Tibial nerve (tissue), 4 donors: ENCODE results near the gene JARID2. TPM values are rescaled to one million over a fixed set of nuclear protein-coding genes. Genes with fewer than 3 reads are reported as not detected.

Source experiments
- DNase-seq, 2 donors: peaks; one replicate each; pipeline ENCODE4 v3.0.0-alpha.2; 2019; ENCODE audit warnings: low spot score in 2 of 2
- H3K27ac ChIP-seq, 4 donors: fragments of 200-600 bp; sonication (generic) in 3 of 4; one replicate each; pipeline ENCODE4 v1.5.1; 2017 to 2019; ENCODE audit warnings: mild to moderate bottlenecking in 1 of 4
- H3K27me3 ChIP-seq, 2 donors: fragments of 200-600 bp; sonication (generic) in 1 of 2; one replicate each; pipeline versions ENCODE4 v1.5.1 to v1.6.0; 2017 to 2019
- H3K36me3 ChIP-seq, 3 donors: fragments of 200-600 bp; sonication (generic); one replicate each; pipeline ENCODE4 v1.5.1; 2018 to 2019
- H3K4me1 ChIP-seq, 4 donors: fragments of 200-600 bp; sonication (generic) in 3 of 4; one replicate each; pipeline ENCODE4 v1.5.1; 2017 to 2019
- H3K4me3 ChIP-seq, 4 donors: fragments of 200-600 bp; sonication (generic) in 3 of 4; one replicate each; pipeline ENCODE4 v1.5.1; 2017 to 2019; ENCODE audit warnings: mild to moderate bottlenecking in 1 of 4, moderate library complexity in 1 of 4
- H3K9me3 ChIP-seq, 4 donors: fragments of 200-600 bp; sonication (generic) in 3 of 4; one replicate each; pipeline ENCODE4 v1.5.1; 2017 to 2019
- EP300 ChIP-seq, 2 donors: sonication (generic); formaldehyde crosslinking; IDR thresholded peaks; one replicate each; pipeline ENCODE4 v1.6.1; 2017; ENCODE audit warnings: antibody characterized with exemption in 2 of 2, mild to moderate bottlenecking in 1 of 2
- POLR2A ChIP-seq, 2 donors: fragments of 450-650 bp; IDR thresholded peaks; one replicate each; pipeline ENCODE4 v1.6.1; 2017; ENCODE audit warnings: antibody characterized with exemption in 2 of 2, mild to moderate bottlenecking in 2 of 2, moderate library complexity in 2 of 2
- WGBS, 2 donors: methylation state at CpG; one replicate each; pipeline ENCODE4 v1.1.5; 2018; 5-methylcytosine and 5-hydroxymethylcytosine counted together
- total RNA-seq, 4 donors: library from RNA; depleted of rRNA; stranded (reverse); fragments of >200 nt; gene quantifications; one replicate each; pipeline ENCODE4 v1.1.0, GENCODE V29; 2016
- TF ChIP-seq, protein P1 (sequence below), 5 experiments: fragments of 200-600 bp in 3 of 5; fragments of 450-650 bp in 2 of 5; sonication (generic) in 3 of 5; IDR thresholded peaks; one replicate each; pipeline ENCODE4 v1.5.1; 2016 to 2019; ENCODE audit warnings: antibody characterized with exemption in 5 of 5, mild to moderate bottlenecking in 3 of 5, moderate library complexity in 2 of 5

Gene JARID2
- total RNA-seq, 4 donors from 2014 or later = 9.0 to 26.1 (median 9.8) TPM

- 7 to 9% methylated on average over 9 of the region's 9 CpGs for WGBS, 2 donors
- Histone ChIP-seq H3K4me1 (peaks cover 0 to 40% (median 4%) of the 10 kb centered on the region in 4 donors), H3K27ac (peak overlapping the region in 3 of 4 donors; percentile 22 to 53 (median 25))
Observed at GRCh38 chr6:15491255-15491985, 245.6 kb downstream of the JARID2 start.

GRCh38 chr6:15491986-15492269 lies 246.1 kb downstream of the JARID2 start:
- DNase-seq = no peak
- TF ChIP-seq EP300 (IDR thresholded peaks at IDR 0.05) (no peak), POLR2A (IDR thresholded peaks at IDR 0.05) (no peak)
- TF ChIP-seq, protein P1, sequence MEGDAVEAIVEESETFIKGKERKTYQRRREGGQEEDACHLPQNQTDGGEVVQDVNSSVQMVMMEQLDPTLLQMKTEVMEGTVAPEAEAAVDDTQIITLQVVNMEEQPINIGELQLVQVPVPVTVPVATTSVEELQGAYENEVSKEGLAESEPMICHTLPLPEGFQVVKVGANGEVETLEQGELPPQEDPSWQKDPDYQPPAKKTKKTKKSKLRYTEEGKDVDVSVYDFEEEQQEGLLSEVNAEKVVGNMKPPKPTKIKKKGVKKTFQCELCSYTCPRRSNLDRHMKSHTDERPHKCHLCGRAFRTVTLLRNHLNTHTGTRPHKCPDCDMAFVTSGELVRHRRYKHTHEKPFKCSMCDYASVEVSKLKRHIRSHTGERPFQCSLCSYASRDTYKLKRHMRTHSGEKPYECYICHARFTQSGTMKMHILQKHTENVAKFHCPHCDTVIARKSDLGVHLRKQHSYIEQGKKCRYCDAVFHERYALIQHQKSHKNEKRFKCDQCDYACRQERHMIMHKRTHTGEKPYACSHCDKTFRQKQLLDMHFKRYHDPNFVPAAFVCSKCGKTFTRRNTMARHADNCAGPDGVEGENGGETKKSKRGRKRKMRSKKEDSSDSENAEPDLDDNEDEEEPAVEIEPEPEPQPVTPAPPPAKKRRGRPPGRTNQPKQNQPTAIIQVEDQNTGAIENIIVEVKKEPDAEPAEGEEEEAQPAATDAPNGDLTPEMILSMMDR (IDR thresholded peaks at IDR 0.05) = no peak
- Histone ChIP-seq H3K27ac (peak overlapping the region in 2 of 4 donors; percentile 15 to 25), H3K4me3 (no peak overlapping the region), H3K27me3 (no peaks in the 10 kb centered on the region), H3K36me3 (peaks cover 0 to 31% (median 15%) of the 10 kb centered on the region in 3 donors), H3K9me3 (no peaks in the 10 kb centered on the region), H3K4me1 (peaks cover 0 to 40% (median 4%) of the 10 kb centered on the region in 4 donors)
- 72% methylated on average over 5 of the region's 5 CpGs for WGBS, 2 donors

More at GRCh38 chr6:15491255-15491985, 245.6 kb downstream of the JARID2 start:
- H3K4me3 ChIP-seq = no peak overlapping the region
- TF ChIP-seq, protein P1 (IDR thresholded peaks at IDR 0.05) = peak; percentile 87 to 95 (median 93)
- TF ChIP-seq EP300 (IDR thresholded peaks at IDR 0.05) (peak; percentile 53 to 77), POLR2A (IDR thresholded peaks at IDR 0.05) (no peak)
- peak; percentile 60 to 83 for DNase-seq
- H3K36me3 ChIP-seq = peaks cover 0 to 26% (median 12%) of the 10 kb centered on the region in 3 donors
- no peaks in the 10 kb centered on the region for H3K9me3 ChIP-seq
- H3K27me3 ChIP-seq = no peaks in the 10 kb centered on the region

DNA sequence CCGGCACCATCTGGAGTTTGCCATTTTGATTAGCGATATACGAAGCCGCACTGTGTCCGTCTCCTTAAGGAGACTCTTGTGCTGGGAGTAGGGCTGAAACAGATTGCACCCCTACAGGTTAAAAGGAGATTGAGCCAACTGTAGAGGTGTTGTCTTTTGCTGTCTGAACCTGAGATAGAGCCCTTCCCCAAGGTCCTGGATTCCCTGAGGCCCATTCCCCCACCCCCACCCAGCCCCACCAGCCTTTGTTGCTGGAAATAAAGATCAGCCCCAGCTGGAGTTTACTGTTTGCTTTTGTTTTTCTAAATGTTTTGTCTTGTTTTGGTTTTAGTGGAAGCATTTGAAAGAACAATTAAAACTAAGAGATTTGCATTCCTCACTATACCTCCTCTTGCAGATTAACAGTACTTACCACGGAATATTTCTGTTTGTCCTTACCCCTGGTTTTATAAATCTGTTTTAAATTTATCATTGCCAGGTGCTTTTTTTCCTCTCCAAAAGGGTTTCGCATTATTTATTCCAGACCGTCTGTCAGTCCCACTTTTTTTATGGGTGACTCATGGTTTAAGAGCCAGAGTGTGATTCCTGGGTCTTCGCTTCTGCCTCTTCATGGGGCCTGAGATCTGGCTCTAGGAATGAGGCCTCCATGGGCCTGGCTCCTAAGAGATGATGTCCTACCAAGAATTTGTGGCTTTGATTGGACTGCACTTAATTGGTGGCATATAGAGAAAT lies 247.7 kb downstream of the JARID2 start:
- Histone ChIP-seq H3K27me3 (no peaks in the 10 kb centered on the region), H3K27ac (no peak overlapping the region), H3K9me3 (no peaks in the 10 kb centered on the region), H3K4me1 (peaks cover 0 to 41% (median 4%) of the 10 kb centered on the region in 4 donors), H3K36me3 (peaks cover 0 to 25% (median 5%) of the 10 kb centered on the region in 3 donors), H3K4me3 (no peak overlapping the region)
- TF ChIP-seq, protein P1 (IDR thresholded peaks at IDR 0.05) = no peak
- no peak for TF ChIP-seq POLR2A (IDR thresholded peaks at IDR 0.05)
- TF ChIP-seq EP300 (IDR thresholded peaks at IDR 0.05) = no peak
- DNase-seq = no peak
- 93 to 95% methylated on average over 9 of the region's 9 CpGs for WGBS, 2 donors

DNA sequence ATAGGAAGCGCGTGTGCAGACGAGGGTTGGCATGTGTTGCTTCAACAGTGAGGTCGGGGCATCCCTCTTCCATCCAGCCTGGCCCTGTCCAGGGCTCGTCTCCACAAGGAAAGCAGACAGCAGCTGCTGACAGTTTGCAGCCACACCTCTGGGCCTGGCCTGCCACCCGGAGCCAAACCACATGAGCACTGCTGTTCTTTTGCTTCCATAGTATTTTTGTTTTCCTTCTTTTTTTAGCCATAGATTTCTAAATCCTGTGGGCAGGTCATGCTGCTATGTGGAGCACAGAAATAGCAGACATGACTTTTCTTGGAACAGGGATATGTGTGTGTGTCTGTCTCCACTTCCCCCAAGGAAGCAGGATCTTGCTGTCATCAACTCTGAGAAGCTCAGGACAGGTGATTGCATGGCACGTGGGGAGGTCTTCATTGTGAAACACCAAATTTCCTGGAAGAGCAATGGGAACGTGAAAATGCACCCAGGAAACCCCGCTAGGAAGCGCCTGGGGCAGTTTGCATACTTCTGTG lies 249.6 kb downstream of the JARID2 start:
- H3K27ac ChIP-seq = no peak overlapping the region
- H3K4me1 ChIP-seq = peaks cover 0 to 34% (median 4%) of the 10 kb centered on the region in 4 donors
- H3K36me3 ChIP-seq = peaks cover 0 to 32% (median 5%) of the 10 kb centered on the region in 3 donors
- 80% methylated on average over 10 of the region's 10 CpGs for WGBS, 2 donors
- TF ChIP-seq POLR2A (IDR thresholded peaks at IDR 0.05) = no peak
- TF ChIP-seq, protein P1 (IDR thresholded peaks at IDR 0.05) = no peak
- peak in 1 of 2 donors; percentile 46 for TF ChIP-seq EP300 (IDR thresholded peaks at IDR 0.05)
- H3K27me3 ChIP-seq = no peaks in the 10 kb centered on the region
- H3K9me3 ChIP-seq = no peaks in the 10 kb centered on the region
- H3K4me3 ChIP-seq = no peak overlapping the region
- DNase-seq = no peak
